H1 (cell line): ENCODE results near the gene DHRS9.

Experiments used
- ASH2L ChIP-seq: fragments of 200-600, 300-600 bp; sonication (generic); IDR thresholded peaks from one replicate; pipeline ENCODE4 v1.7.1; 2017; ENCODE audit warnings: low read length
- EZH2 ChIP-seq: fragments of 200-600 bp; sonication (generic); IDR thresholded peaks from 2 replicates; pipeline ENCODE4 v1.7.1; 2012; ENCODE audit warnings: low read depth, mild to moderate bottlenecking, moderate library complexity, low read length, inconsistent platforms; ENCODE audit not compliant: severe bottlenecking
- JUN ChIP-seq: IDR thresholded peaks from 2 replicates; pipeline ENCODE4 v1.6.1; 2011; ENCODE audit warnings: low read depth, mild to moderate bottlenecking, improper control_type of control experiment, low read length
- MAFK ChIP-seq: IDR thresholded peaks from 2 replicates; pipeline ENCODE4 v1.6.1; 2012; ENCODE audit warnings: low read depth, mild to moderate bottlenecking, improper control_type of control experiment, low read length
- POLR2A ChIP-seq, 2 experiments: IDR thresholded peaks; 1 replicate in 1 of 2; 2 replicates in 1 of 2; pipeline ENCODE4 v1.6.1; 2011; ENCODE audit warnings: low read depth in 2 of 2, low read length in 2 of 2, mild to moderate bottlenecking in 2 of 2; ENCODE audit errors: control extremely low read depth in 1 of 2
- TF ChIP-seq, protein P1 (sequence below), 3 experiments: IDR thresholded peaks; 1 replicate in 2 of 3; 2 replicates in 1 of 3; pipeline versions ENCODE4 v1.5.1 to v1.6.1; 2011; ENCODE audit warnings: low read length in 3 of 3, mild to moderate bottlenecking in 3 of 3, inconsistent platforms in 2 of 3, low read depth in 1 of 3, moderate library complexity in 1 of 3; ENCODE audit not compliant: insufficient read depth in 1 of 3; ENCODE audit errors: control extremely low read depth in 1 of 3
- TF ChIP-seq, protein P2 (sequence below): IDR thresholded peaks from 2 replicates; pipeline ENCODE4 v1.6.1; 2011; ENCODE audit warnings: low read length, improper control_type of control experiment

- TF ChIP-seq POLR2A (IDR thresholded peaks at IDR 0.05; ENCODE audit: control extremely low read depth in 1 of 2, low read depth in 2 of 2, low read length in 2 of 2) (no peak), EZH2 (no peak), MAFK (no peak), JUN (no peak), ASH2L (no peak)
- TF ChIP-seq, protein P1, sequence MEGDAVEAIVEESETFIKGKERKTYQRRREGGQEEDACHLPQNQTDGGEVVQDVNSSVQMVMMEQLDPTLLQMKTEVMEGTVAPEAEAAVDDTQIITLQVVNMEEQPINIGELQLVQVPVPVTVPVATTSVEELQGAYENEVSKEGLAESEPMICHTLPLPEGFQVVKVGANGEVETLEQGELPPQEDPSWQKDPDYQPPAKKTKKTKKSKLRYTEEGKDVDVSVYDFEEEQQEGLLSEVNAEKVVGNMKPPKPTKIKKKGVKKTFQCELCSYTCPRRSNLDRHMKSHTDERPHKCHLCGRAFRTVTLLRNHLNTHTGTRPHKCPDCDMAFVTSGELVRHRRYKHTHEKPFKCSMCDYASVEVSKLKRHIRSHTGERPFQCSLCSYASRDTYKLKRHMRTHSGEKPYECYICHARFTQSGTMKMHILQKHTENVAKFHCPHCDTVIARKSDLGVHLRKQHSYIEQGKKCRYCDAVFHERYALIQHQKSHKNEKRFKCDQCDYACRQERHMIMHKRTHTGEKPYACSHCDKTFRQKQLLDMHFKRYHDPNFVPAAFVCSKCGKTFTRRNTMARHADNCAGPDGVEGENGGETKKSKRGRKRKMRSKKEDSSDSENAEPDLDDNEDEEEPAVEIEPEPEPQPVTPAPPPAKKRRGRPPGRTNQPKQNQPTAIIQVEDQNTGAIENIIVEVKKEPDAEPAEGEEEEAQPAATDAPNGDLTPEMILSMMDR (IDR thresholded peaks at IDR 0.05; ENCODE audit: control extremely low read depth in 1 of 3, insufficient read depth in 1 of 3, low read depth in 1 of 3, low read length in 3 of 3), result no peak
- TF ChIP-seq, protein P2, sequence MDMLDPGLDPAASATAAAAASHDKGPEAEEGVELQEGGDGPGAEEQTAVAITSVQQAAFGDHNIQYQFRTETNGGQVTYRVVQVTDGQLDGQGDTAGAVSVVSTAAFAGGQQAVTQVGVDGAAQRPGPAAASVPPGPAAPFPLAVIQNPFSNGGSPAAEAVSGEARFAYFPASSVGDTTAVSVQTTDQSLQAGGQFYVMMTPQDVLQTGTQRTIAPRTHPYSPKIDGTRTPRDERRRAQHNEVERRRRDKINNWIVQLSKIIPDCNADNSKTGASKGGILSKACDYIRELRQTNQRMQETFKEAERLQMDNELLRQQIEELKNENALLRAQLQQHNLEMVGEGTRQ, result no peak
Observed at GRCh38 chr2:169143998-169144397, 74.6 kb downstream of the DHRS9 start.
